Tibial artery (tissue), 4 donors: ENCODE results near the gene ADAMTSL3.

Experiments
- DNase-seq, 2 donors: peaks; one replicate each; pipeline ENCODE4 v3.0.0-alpha.2; 2019
- H3K27ac ChIP-seq, 2 donors: fragments of 200-600 bp; sonication (generic) in 1 of 2; 1 replicate in 1 of 2; 2 replicates in 1 of 2; pipeline ENCODE4 v1.5.1; 2018 to 2019; ENCODE audit warnings: mild to moderate bottlenecking in 1 of 2
- H3K27me3 ChIP-seq, 2 donors: fragments of 200-600 bp; sonication (generic) in 1 of 2; one replicate each; pipeline versions ENCODE4 v1.5.1 to v1.6.0; 2016 to 2019
- H3K36me3 ChIP-seq, 3 donors: fragments of 200-600 bp; sonication (generic) in 2 of 3; one replicate each; pipeline ENCODE4 v1.5.1; 2016 to 2019; ENCODE audit warnings: mild to moderate bottlenecking in 2 of 3
- H3K4me1 ChIP-seq, 4 donors: fragments of 200-600 bp; sonication (generic) in 2 of 4; 1 replicate in 3 of 4; 2 replicates in 1 of 4; pipeline ENCODE4 v1.5.1; 2016 to 2019
- H3K4me3 ChIP-seq, 2 donors: fragments of 200-600 bp; sonication (generic) in 1 of 2; 1 replicate in 1 of 2; 2 replicates in 1 of 2; pipeline ENCODE4 v1.5.1; 2018 to 2019; ENCODE audit warnings: mild to moderate bottlenecking in 2 of 2
- H3K9me3 ChIP-seq, 3 donors: fragments of 200-600 bp; sonication (generic) in 1 of 3; one replicate each; pipeline ENCODE4 v1.5.1; 2016 to 2019
- CTCF ChIP-seq, 2 experiments: fragments of 200-600 bp in 1 of 2; fragments of 450-650 bp in 1 of 2; IDR thresholded peaks; one replicate each; pipeline ENCODE4 v1.5.1; 2017 to 2019; ENCODE audit warnings: antibody characterized with exemption in 2 of 2, mild to moderate bottlenecking in 1 of 2, moderate library complexity in 1 of 2
- intact Hi-C: fragments of 100-400 bp; cut with DNase I; formaldehyde crosslinking; loops from one replicate; pipeline ENCODE4 v1.15.0; 2023; ENCODE audit warnings: low total_unique reads

The ADAMTSL3 gene

GRCh38 chr15:83764201-83764838, 110.4 kb downstream of the ADAMTSL3 start:
- no peaks in the 10 kb centered on the region for H3K36me3 ChIP-seq
- TF ChIP-seq CTCF (IDR thresholded peaks at IDR 0.05) = no peak
- H3K4me3 ChIP-seq = no peak overlapping the region
- no peaks in the 10 kb centered on the region for H3K9me3 ChIP-seq
- H3K27ac ChIP-seq = peak overlapping the region; percentile 63 to 80
- H3K27me3 ChIP-seq = no peaks in the 10 kb centered on the region
- H3K4me1 ChIP-seq = peaks cover 0 to 55% (median 22%) of the 10 kb centered on the region in 4 donors
- intact Hi-C loops = no loop called here
- DNase-seq = no peak

- Histone ChIP-seq H3K27me3 (no peaks in the 10 kb centered on the region), H3K4me3 (no peak overlapping the region), H3K4me1 (peaks cover 0 to 58% (median 22%) of the 10 kb centered on the region in 4 donors), H3K9me3 (no peaks in the 10 kb centered on the region), H3K36me3 (no peaks in the 10 kb centered on the region), H3K27ac (peak overlapping the region; percentile 14 to 80)
- intact Hi-C loops = no loop called here
- DNase-seq = no peak
- no peak for TF ChIP-seq CTCF (IDR thresholded peaks at IDR 0.05)
Measured at GRCh38 chr15:83766339-83766738, 112.4 kb downstream of the ADAMTSL3 start.

GRCh38 chr15:83767741-83768140, 113.8 kb downstream of the ADAMTSL3 start:
- Histone ChIP-seq H3K9me3 (no peaks in the 10 kb centered on the region), H3K4me3 (no peak overlapping the region), H3K36me3 (no peaks in the 10 kb centered on the region), H3K27me3 (no peaks in the 10 kb centered on the region), H3K27ac (peak overlapping the region in 1 of 2 donors; percentile 47), H3K4me1 (peaks cover 0 to 58% (median 22%) of the 10 kb centered on the region in 4 donors)
- no peak for TF ChIP-seq CTCF (IDR thresholded peaks at IDR 0.05)
- no peak for DNase-seq
- intact Hi-C loops = no loop called here

- intact Hi-C loops = no loop called here
- Histone ChIP-seq H3K4me3 (no peak overlapping the region), H3K9me3 (no peaks in the 10 kb centered on the region), H3K27ac (no peak overlapping the region), H3K36me3 (peaks cover 0 to 8% (median 3%) of the 10 kb centered on the region in 3 donors), H3K4me1 (peaks cover 0 to 45% (median 13%) of the 10 kb centered on the region in 4 donors), H3K27me3 (no peaks in the 10 kb centered on the region)
- no peak for TF ChIP-seq CTCF (IDR thresholded peaks at IDR 0.05)
- no peak for DNase-seq
Measured at GRCh38 chr15:83769411-83769999, 115.6 kb downstream of the ADAMTSL3 start.

- no peaks in the 10 kb centered on the region for H3K4me1 ChIP-seq
- no peak overlapping the region for H3K27ac ChIP-seq
- TF ChIP-seq CTCF (IDR thresholded peaks at IDR 0.05) = no peak
- no peak overlapping the region for H3K4me3 ChIP-seq
- intact Hi-C loops = no loop called here
- H3K27me3 ChIP-seq = no peaks in the 10 kb centered on the region
- DNase-seq = no peak
- H3K9me3 ChIP-seq = no peaks in the 10 kb centered on the region
- peaks cover 0 to 14% (median 8%) of the 10 kb centered on the region in 3 donors for H3K36me3 ChIP-seq
Measured at GRCh38 chr15:83775738-83776137, 121.8 kb downstream of the ADAMTSL3 start.
